ENCODE measurements around the gene AGA. TPM values are rescaled to one million over a fixed set of nuclear protein-coding genes. Genes with fewer than 3 reads are reported as not detected.

AGA gene
- total RNA-seq, 4 donors from 2014 or later: 27.7 to 34.0 (median 31.7) TPM

DNA sequence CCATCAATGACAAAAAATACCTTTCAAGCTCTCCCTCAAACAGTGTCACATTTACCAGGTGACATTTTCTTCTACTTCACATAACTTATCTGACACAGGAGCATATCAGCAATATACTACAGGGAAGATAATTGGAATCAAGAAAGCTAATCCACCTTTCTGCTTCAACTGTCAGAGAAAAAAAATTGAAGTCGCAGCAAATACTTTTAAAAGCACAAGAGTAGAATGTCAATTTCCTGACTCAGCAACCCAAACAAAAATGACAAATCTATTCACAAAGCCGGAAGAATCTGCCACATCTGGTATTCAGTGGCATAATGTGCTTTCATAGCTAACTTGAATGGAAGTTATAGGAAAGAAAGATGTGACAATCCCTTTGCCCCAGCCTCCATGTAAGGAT is 36.7 kb downstream of the AGA start:
- no peak for DNase-seq
- peak overlapping the region in 2 of 4 donors; percentile 46 to 76 for H3K27ac ChIP-seq
- H3K4me3 ChIP-seq: no peak overlapping the region
- peaks cover 0 to 46% (median 0%) of the 10 kb centered on the region in 3 donors for H3K4me1 ChIP-seq
- 22 to 27% methylated on average over 2 of the region's 2 CpGs for WGBS, 2 donors
- no peak for TF ChIP-seq POLR2A (IDR thresholded peaks at IDR 0.05)
- TF ChIP-seq, protein P1, sequence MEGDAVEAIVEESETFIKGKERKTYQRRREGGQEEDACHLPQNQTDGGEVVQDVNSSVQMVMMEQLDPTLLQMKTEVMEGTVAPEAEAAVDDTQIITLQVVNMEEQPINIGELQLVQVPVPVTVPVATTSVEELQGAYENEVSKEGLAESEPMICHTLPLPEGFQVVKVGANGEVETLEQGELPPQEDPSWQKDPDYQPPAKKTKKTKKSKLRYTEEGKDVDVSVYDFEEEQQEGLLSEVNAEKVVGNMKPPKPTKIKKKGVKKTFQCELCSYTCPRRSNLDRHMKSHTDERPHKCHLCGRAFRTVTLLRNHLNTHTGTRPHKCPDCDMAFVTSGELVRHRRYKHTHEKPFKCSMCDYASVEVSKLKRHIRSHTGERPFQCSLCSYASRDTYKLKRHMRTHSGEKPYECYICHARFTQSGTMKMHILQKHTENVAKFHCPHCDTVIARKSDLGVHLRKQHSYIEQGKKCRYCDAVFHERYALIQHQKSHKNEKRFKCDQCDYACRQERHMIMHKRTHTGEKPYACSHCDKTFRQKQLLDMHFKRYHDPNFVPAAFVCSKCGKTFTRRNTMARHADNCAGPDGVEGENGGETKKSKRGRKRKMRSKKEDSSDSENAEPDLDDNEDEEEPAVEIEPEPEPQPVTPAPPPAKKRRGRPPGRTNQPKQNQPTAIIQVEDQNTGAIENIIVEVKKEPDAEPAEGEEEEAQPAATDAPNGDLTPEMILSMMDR (IDR thresholded peaks at IDR 0.05): no peak
- intact Hi-C loops (cut with DNase I): no loop called here
- H3K9me3 ChIP-seq: no peaks in the 10 kb centered on the region
- no peaks in the 10 kb centered on the region for H3K27me3 ChIP-seq
- H3K36me3 ChIP-seq: no peaks in the 10 kb centered on the region

DNA sequence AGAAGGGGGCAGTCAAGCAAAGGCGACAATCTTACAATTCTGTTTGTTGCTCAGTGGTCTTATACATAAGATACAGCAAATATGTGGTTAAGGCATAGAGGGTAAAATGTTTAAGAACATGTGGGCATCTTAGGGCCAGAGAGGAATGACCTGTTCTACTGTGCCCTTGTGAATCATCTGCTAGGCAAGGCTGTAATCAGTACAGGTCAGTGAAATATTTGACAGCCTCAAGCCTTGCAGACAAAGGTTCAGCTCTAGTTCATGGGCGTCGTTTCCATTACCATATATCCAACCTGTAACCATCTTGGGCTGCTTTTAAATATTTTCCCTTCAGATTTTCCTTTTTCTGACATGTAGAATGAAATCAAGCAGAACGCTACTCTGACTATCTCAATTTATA is 37.3 kb downstream of the AGA start:
- TF ChIP-seq, protein P1 (IDR thresholded peaks at IDR 0.05): no peak
- TF ChIP-seq POLR2A (IDR thresholded peaks at IDR 0.05): no peak
- Histone ChIP-seq H3K27me3 (no peaks in the 10 kb centered on the region), H3K36me3 (no peaks in the 10 kb centered on the region), H3K4me3 (no peak overlapping the region), H3K27ac (peak overlapping the region in 2 of 4 donors; percentile 46 to 76), H3K9me3 (no peaks in the 10 kb centered on the region), H3K4me1 (peaks cover 0 to 46% (median 0%) of the 10 kb centered on the region in 3 donors)
- no peak for DNase-seq
- intact Hi-C loops (cut with DNase I): no loop called here
- WGBS, 2 donors: 71 to 87% methylated on average over 4 of the region's 4 CpGs

DNA sequence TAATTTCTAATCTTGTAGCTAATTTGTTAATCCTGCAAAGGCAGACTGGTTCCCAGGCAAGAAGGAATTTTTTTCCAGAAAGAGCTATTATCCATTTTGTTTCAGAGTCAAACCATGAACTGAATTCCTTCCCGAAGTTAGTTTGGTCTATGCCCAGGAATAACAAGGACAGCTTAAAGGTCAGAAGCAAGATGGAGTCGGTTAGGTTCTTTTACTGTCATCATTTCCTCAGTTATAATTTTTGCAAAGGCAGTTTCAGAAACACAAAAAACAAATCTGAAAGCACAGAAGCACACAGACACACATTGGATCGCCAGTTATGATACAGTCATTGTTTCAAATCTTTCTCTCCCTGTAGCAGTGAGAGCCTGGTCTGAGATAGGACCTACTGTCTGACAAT is 37.9 kb downstream of the AGA start:
- Histone ChIP-seq H3K36me3 (no peaks in the 10 kb centered on the region), H3K27ac (peak overlapping the region in 2 of 4 donors; percentile 45 to 56), H3K4me3 (no peak overlapping the region), H3K4me1 (peaks cover 0 to 46% (median 0%) of the 10 kb centered on the region in 3 donors), H3K27me3 (no peaks in the 10 kb centered on the region), H3K9me3 (no peaks in the 10 kb centered on the region)
- DNase-seq: no peak
- 73 to 86% methylated on average over 3 of the region's 3 CpGs for WGBS, 2 donors
- TF ChIP-seq, protein P1 (IDR thresholded peaks at IDR 0.05): no peak
- TF ChIP-seq POLR2A (IDR thresholded peaks at IDR 0.05): no peak
- intact Hi-C loops (cut with DNase I): no loop called here

DNA sequence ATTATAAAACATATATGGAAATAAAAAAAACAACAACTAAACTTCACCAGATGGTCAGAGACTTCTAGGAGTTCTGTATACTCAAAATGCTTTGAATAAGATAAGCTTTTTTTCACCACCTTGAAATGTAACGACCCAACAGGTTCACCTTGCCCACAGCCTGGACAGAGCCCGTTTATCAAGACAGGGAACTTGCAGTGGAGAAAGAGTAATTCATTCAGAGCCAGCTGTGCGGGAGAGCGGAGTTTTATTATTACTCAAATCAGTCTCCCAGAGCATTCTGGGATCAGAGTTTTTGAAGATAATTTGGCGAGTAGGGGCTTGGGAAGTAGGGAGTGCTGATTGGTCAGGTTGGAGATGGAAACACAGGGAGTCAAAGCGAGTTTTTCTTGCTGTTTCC is 38.5 kb downstream of the AGA start:
- Histone ChIP-seq H3K9me3 (no peaks in the 10 kb centered on the region), H3K27me3 (no peaks in the 10 kb centered on the region), H3K4me1 (peaks cover 0 to 46% (median 0%) of the 10 kb centered on the region in 3 donors), H3K36me3 (no peaks in the 10 kb centered on the region), H3K27ac (peak overlapping the region in 2 of 4 donors; percentile 45 to 56), H3K4me3 (no peak overlapping the region)
- no peak for TF ChIP-seq POLR2A (IDR thresholded peaks at IDR 0.05)
- TF ChIP-seq, protein P1 (IDR thresholded peaks at IDR 0.05): no peak
- DNase-seq: no peak
- WGBS, 2 donors: 40 to 70% methylated on average over 6 of the region's 6 CpGs
- intact Hi-C loops (cut with DNase I): no loop called here

DNA sequence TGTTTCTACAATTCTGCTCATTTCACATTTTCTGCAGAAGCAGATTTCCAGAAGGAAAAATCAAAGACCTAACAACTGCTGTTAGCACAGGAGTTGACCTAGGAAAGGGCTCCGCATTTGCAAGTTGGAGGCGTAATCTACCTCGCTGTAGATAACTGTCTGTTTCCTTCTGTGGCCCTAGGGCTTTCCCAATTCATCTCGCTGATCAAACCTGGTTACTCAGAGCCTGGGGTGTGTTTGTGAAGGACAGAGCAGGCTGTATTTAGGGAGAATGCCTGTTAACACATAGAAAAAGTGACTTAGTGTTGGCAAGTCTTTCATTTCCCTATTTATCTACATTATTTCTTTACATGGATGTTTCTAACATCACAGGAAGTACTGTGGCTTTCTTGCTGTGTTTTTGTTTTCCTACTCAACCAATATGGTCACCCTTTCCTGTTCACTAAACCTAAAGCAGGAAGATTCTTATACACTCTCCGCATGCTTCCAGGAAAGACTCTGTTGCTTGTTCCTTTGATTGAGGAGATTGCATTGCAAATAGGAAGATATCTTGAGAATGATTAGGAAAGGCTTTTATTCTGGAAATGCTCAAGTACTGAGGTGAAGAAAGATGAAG is 40.5 kb downstream of the AGA start:
- Histone ChIP-seq H3K36me3 (no peaks in the 10 kb centered on the region), H3K27ac (no peak overlapping the region), H3K4me3 (no peak overlapping the region), H3K27me3 (no peaks in the 10 kb centered on the region), H3K9me3 (no peaks in the 10 kb centered on the region), H3K4me1 (peaks cover 0 to 37% (median 0%) of the 10 kb centered on the region in 3 donors)
- TF ChIP-seq, protein P1 (IDR thresholded peaks at IDR 0.05): no peak
- TF ChIP-seq POLR2A (IDR thresholded peaks at IDR 0.05): no peak
- DNase-seq: no peak
- 72 to 82% methylated on average over 5 of the region's 5 CpGs for WGBS, 2 donors
- intact Hi-C loops (cut with DNase I): no loop called here
